ENCODE measurements around the gene SMIM23.

Gene SMIM23

DNA sequence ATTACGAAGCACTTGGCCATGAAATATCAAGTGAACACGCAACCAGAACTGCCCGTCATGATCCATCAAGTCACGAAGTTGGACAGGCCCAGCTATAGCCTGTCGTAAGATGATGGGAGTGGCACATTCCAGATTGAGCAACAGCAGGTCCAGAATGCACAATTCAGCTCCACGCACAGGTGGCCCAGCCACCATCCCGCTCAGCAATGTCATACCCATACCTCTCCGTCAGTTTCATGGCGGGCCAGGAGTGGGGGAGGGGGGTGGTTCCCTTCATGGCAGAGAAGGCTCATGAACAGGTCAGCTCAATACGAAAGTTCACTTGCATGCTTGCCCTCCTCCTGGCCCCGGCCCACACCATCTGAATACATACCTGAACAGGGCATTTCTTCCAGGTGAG is 34.9 kb downstream of the SMIM23 start:
- no peak for DNase-seq

DNA sequence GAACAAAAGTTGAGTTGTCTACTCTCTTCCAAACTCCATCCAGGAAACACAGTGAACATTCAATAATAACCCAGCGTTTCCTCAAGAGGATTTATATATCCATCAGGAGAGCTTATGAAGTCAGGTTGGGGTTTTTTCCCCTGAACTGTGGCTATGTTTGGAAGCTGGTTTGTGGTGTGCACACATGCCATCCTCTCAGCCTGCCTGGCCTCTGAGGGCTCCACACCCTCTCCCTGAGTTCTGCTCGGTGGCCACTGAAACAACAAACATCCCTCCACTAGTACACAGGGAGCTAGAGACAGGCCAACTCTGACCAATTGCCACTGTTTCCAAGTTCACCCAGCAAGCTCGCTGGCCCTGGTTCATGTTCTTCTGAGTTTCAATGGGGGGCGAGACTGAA is 35.7 kb downstream of the SMIM23 start:
- DNase-seq, result no peak

- no peak for DNase-seq
Observed at GRCh38 chr5:171823269-171823668, 37.7 kb downstream of the SMIM23 start.

DNA sequence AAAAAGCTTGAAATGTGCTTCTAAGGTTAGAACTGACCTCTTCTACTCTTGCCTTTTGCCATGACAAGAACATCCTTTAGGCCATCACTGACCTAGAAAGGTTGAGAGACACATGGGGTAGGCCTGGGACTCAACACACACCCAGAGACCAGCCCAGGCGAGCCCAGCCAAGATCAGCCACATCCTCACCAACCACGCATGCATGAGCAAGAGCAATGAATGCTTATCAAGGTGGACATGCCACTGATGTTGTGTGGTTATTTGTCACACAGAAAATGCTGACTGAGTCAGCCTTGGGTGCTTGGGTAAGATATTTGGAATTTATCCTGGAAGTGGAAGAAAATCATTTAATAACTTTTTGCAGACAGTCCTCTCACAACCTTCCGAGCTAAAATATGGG is 39.4 kb downstream of the SMIM23 start:
- DNase-seq, result no peak

DNA sequence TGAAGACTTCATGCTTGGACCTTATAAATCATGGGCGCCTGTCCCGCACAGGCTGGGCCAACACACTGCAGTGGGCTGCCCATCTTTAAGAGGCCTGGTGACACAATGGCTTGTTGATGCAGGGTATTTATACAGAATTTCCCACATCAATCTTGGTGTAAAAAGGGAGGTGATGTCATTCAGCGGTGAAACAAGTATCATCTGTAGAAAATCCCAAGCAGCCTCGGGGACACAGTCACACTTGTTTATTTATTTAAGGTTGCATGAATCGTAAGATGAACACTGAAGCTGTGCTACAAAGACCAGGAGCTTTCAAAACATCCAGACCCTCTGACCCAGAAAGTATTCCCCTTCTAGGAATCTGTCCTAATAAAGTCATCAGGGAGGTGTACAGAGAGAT is 40.5 kb downstream of the SMIM23 start:
- no peak for DNase-seq

DNA sequence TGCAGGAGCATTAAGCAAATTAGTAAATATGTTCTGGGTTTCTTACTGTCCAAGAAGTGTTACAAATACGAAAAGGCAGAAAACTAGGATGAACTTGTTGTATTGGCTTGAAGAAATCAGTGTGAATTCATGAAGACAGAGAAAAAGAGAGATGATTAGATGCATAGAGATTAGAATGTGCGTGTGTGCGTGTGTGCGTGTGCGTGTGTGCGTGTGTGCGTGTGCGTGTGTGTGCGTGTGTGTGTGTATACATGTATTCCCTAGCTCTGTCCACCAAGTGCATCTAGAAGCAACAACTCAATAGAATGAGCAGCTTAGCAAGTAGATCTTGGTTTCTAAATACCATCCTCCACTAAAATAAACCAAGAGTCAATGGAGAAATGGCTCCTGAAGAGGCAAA is 41.5 kb downstream of the SMIM23 start:
- DNase-seq, result no peak

GRCh38 chr5:171830686-171831085 is 45.1 kb downstream of the SMIM23 start:
- no peak for DNase-seq

DNA sequence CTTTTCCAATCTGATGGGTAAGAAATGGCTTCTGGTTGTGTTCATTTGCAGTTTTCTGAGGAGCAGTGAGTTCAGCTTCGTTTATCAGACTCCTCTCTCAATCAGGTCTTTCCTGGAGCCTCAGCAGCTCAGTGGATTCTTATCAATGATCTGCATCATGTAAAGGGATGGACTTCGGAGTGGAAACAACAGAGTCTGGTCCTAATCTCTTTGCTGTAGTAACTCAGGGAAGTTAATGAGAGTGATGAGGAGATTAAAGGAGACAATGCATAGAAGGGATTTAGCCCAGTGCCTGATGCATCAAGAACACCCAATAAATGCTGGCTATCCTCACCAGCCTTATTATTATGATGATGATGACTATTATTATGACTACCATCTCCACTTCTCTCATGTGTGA is 47.2 kb downstream of the SMIM23 start:
- no peak for DNase-seq

DNA sequence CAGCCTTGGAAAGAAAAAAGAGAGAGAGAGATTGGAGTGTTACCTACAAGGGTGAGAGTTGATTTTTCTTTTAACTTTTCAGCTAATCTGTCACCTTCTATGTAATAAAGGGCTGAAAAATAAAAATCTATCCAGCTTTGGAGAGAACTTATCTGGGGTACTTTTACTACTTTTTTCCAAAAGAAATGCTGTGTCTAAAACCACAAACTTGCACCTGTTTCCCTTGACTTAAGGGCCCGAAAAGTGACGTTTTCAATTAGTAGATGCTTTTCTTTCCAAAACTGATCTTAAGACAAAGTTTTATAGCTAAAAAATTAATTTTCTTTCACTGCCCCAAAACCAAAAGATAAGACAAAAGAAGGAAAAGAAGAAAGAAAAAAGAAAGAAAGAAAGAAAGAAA is 48.8 kb downstream of the SMIM23 start:
- no peak for DNase-seq

GRCh38 chr5:171835066-171835465 is 49.4 kb downstream of the SMIM23 start:
- DNase-seq, result no peak

DNA sequence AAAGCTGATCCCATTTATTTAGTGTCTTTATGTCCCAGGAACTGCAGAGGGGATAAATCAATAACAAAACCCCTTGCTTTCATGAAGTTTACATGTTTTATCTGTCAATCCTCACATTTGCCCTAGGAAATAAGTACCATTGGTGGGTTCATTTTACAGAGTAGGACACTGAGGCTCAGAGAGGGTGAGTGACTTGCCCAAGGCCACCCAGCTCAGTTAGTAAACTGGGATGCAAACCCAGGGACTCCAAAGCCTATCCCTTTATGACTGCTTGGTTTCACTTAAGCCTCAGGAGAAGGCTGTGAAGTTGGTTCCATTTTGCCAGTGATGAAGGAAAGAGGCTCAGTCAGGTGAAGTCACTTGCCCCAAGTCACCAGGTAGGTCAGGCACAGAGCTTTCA is 51.9 kb downstream of the SMIM23 start:
- DNase-seq, result no peak

DNA sequence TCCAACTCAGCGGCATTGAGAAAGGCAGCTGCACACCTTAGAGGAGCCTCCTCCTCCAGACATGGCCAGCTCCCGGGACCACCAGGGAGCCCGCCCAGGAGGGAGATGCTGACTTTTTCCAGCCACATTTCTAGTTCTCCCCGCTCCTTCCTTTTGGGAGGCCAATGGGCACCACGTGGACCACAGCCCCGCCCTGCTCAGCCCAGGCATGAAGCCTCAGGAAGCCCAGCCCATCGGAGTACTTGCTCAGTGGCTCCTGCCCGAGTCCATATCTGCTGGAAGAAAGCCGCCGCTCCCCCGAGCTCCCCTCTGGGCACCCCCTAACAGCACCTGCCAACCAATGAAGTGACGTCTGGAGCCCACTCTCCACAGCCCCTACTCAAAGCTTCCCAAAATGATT is 52.4 kb downstream of the SMIM23 start:
- DNase-seq, result no peak

- DNase-seq, result no peak
Observed at GRCh38 chr5:171839112-171839511, 53.5 kb downstream of the SMIM23 start.

- DNase-seq, result no peak
Observed at GRCh38 chr5:171840066-171840465, 54.4 kb downstream of the SMIM23 start.

Measured in activated gamma-delta T cell (primary cell).